MM.1S (cell line): ENCODE measurements around the gene CLDND1.

ENCODE experiments used
- CTCF ChIP-seq: fragments of 300-600 bp; sonication (generic); IDR thresholded peaks from 2 replicates; pipeline ENCODE4 v1.5.1; 2016; ENCODE audit warnings: antibody characterized with exemption, low read length, mixed read lengths
- EZH2 ChIP-seq: fragments of 300-600 bp; sonication (generic); optimal IDR thresholded peaks from 2 replicates; pipeline ENCODE3; 2017; ENCODE audit warnings: low read depth, mild to moderate bottlenecking, antibody characterized with exemption, low read length, mixed read lengths
- EZH2phosphoT487 ChIP-seq: fragments of 300-600 bp; sonication (generic); IDR thresholded peaks from 2 replicates; pipeline ENCODE4 v1.6.1; 2018; ENCODE audit warnings: antibody characterized with exemption, low read length

- TF ChIP-seq CTCF (no peak), EZH2phosphoT487 (no peak), EZH2 (no peak)
Observed at GRCh38 chr3:98557324-98558010, 34.8 kb upstream of the CLDND1 start.
